Left forelimb (tissue), 1 donor: ENCODE data around the gene VAV3.
"Not testable (repeated sequence)": the region's sequence is repeated elsewhere in the genome, so short reads cannot be mapped to it uniquely, and the experiment has no call there.

Source experiments
- DNase-seq: peaks from one replicate; pipeline ENCODE4 v3.0.0-alpha.2; 2018; ENCODE audit warnings: low spot score

VAV3 gene

GRCh38 chr1:107681001-107681479, 283.9 kb downstream of the VAV3 start:
- DNase-seq = no peak

DNA sequence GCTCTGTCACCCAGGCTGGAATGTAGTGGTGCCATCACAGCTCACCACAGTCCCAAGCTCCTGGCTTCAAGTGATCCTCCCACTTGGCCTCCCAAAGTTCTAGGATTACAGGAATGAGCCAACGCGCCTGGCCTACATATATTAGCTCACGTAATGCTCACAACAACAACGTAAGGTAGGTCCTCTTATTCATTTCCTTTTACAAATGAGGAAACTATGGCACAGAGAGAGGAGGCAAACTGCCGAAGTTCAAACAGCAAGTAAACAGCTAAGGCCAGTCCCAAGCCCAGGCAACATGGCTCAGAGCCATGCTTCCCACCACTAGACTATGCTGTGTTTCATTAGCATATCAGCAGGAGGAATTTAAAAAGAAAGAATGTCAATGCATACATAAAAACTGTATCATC, 284.4 kb downstream of the VAV3 start:
- no peak for DNase-seq

- DNase-seq = no peak
Observed at GRCh38 chr1:107679411-107679953, 285.5 kb downstream of the VAV3 start.

- no peak for DNase-seq
Observed at GRCh38 chr1:107678993-107679392, 286.0 kb downstream of the VAV3 start.

DNA sequence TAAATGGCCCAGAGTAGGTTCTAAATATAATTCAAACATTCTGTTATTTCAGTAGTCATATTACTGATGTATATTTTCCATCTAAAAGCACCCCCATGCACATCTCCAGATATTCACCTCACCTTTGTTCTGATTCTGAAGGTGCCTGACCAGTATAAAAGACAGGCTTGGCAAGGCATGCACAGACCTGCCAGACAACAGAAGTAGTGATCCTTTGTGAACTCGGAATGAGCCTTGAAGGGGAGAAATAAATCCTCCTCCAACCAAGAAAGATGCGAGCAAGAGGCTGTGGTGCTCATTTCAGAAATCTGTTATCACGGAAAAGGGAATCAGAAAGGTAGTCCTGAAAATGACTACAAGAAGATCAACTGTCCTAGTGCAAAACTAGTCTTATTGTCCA, 287.3 kb downstream of the VAV3 start:
- no peak for DNase-seq

DNA sequence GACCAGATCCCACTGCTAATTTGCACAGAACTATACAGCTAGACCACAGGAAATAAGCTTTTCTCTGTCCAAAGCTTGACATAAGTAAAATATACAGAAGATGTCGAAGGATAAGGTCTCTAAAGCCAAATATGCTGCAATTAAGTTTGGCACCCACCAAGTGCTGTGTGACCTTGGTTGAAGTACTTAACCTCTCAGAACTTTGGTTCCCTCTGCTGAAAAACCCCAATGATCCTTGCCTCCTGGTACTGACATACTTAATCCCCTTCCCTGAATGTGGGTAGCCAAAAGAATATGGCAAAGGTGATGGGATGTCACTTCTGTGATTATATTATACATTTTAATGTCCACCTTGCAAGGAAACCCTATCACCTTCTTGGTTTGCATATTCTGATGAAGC, 290.5 kb downstream of the VAV3 start:
- no peak for DNase-seq

GRCh38 chr1:107673006-107673405, 292.0 kb downstream of the VAV3 start:
- DNase-seq = no peak

DNA sequence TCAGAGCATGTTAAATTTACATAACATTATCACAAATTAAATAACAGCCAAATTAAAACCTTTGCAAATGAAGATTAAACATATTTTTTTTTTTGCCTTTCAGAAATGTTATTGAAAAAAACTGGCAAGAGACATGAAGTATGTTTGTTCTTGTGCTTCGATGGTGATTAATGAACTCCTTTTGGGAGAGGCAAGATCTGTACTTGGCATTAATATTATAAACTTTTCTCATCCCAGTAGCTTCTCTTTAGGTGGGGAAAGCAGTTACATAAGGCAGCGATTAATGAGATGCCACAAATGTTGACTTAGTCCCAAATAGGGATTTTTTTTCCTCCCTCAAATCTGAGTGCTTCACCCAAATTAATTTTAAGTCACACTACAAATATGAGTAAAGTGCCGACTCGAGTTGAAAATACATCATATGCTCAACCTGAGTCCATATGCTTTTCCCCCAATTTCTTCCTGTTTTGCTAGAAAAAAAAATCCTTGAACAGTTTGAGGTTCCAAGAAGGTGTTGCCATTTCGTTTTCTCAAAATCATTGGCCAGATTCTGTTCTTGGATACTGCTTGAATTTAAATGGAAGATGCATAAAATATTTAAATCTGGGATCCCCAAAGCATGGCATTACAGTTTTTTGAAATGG, 294.5 kb downstream of the VAV3 start:
- DNase-seq = no peak

DNA sequence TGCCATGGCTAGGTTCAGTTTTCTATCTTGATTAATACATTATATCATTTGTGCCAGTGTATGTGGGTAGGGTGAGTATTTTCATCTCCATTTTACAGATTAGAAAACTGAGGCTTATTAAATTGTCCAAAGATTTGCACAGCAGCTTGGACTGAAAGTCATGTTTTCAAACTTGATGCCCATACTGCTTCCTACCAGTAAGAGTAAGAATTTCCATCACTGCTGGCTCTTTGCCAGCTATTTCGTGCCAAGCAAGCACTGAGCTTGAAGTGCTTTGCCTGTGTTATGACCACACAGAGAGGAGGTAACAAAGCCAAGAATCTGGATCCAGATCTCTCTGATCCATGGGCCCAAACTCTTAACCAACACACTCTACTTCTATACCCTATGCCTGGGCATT, 295.0 kb downstream of the VAV3 start:
- DNase-seq = no peak

- no peak for DNase-seq
Observed at GRCh38 chr1:107668762-107669161, 296.2 kb downstream of the VAV3 start.

GRCh38 chr1:107666493-107666892, 298.5 kb downstream of the VAV3 start:
- no peak for DNase-seq

DNA sequence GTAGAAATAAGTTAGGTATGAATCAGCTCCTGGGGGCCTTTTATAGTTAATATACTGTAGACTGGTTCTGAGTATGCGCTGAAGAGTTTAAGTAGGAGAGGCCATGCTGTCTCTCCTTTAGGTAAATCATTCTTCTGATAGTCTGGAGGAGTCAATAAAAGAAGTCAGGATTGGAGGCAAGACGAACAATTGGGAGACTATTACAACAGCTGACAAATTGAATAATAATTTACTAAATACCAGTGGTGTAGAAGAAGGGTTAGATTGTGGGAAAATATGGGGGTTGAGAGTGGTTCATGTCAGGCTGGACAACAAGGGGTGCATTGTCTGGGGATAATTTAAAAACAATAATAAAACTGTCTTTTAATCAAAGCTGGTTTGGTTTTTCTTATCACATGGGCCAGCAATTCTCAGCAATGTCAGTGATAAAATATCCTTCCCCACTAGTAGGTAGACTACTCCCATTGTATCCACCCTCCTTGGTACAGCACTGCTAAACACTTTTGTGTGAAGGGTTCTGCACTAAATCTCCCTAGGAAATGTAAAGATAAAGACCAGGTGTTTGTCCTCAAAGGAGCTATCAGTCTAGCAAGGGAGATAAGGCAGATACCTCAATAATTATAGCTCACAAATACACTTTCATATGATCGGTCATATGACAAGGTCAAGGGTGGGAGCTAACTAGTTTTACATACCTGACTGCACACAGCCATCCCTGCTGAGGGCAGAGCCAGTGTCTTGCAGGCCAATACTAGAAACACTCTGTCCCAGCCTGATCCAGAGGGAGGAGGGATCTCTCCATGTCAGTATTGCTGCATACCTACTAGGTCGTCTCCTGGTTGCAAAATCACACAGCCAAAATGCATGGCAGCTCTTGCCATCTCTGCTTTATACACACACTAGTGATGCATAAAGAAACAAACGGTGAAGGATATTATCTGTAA, 299.7 kb downstream of the VAV3 start:
- no peak for DNase-seq

GRCh38 chr1:107662971-107663370, 302.0 kb downstream of the VAV3 start:
- DNase-seq = no peak

DNA sequence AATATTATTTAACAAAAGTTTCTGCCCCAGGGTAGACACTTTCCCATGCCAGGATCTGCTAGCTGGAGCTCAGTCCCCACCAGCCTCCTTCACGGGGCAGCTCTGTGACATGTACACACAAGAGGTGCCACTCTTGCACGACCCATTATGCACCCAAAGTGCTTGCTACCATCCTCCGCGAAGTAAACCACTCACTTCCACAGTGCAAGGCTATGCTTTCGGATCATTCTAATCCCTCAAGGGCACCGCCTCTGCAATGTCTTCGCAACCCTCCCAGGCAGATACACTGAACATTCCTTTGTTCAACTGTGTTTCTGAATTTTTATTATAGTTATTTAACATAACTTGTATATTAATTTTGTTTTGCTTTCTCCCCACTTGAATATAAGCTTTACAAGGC, 303.8 kb downstream of the VAV3 start:
- no peak for DNase-seq

DNA sequence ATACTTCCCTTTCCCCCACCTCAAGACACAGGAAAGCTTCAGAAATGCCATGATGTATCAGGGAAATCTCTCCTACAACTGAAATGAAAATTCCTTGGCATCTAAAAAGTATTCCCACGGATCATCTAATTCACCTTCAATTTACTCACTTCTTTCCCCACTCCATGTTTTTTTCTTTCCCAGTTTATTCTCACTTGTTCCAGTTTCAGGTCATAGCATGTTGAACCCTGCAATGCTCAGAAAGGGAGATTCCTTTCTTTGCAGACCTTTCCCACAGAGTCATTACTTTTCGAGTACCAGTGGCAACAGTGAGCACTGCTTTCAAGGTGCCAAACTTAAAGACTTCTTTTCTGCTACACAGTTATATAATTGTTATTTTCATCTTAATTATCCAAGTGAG, 305.0 kb downstream of the VAV3 start:
- no peak for DNase-seq

DNA sequence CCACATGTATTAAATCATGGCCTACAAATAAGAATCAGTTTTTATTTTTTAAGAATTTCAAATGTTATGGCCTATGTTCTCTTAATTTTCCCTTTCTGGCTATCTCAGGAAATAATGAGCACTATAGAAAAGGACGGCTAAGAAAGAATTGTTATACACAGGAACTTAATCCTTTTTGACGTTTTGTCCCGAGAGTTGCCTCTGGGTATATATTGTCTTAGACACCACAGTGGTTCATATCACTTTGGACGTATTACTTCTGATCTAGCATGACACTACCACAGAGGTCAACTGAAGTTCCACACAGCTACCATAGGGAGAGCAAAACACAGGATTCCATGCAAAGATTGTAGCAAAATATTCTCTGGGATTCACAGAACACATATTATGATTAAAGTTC, 307.6 kb downstream of the VAV3 start:
- no peak for DNase-seq

DNA sequence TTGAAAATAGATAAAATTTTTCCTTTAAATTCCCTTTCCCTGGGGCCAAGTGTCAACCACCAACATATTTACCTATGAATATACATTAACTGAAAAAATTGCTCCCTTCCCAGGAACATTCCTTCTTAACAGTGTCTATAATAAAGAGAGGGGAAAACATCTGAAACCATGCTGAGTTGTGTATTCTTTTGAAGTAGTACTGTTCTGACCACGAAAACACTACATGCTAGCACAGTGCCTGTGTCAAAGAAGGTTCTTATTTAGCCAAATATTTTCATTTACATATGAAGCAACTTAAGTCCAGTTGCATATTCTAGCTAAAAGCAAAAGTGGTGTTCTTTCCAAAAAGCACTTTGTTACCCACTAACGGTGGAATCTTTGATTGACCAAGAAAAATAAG, 311.2 kb downstream of the VAV3 start:
- no peak for DNase-seq

GRCh38 chr1:107653005-107653404, 312.0 kb downstream of the VAV3 start:
- no peak for DNase-seq

- DNase-seq = not testable (repeated sequence)
Observed at GRCh38 chr1:107650825-107651224, 314.2 kb downstream of the VAV3 start.

DNA sequence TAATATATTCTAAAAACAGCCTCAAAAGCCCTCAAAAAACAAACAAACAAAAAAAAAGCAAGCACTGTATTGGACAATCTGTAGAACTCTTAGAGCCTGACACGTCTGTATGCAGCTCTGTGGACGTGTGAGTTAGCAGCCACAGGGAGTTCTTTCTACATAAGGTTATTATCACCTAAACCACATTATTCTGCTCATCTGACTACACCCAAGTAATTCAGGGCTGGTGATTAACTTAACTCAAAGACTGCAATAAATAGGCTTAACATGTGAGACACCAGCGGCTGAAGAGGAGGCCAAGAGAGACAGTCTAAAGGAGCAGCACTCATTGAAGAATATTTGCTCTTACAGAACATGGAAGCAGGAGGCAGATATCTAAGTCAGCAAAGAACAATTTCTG, 316.0 kb downstream of the VAV3 start:
- DNase-seq = no peak

DNA sequence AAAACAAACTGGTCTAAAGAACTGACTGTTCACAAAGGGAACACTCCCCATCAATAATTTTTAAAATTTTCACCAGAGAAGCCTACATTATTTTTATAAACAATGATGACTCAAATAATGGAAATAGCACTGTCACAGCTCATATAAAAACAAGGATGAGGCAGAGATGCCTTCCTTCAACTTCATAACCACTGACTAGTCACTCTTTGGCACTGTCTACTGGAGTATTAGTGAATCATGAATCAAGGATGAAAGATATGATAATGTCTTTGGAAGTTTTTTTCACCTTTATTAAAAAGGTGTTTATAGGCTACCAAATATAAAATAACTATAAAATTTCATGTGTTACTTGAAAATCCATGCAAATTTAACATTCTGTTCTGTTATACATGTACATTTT, 316.9 kb downstream of the VAV3 start:
- DNase-seq = no peak

- no peak for DNase-seq
Observed at GRCh38 chr1:107647012-107647411, 318.0 kb downstream of the VAV3 start.

DNA sequence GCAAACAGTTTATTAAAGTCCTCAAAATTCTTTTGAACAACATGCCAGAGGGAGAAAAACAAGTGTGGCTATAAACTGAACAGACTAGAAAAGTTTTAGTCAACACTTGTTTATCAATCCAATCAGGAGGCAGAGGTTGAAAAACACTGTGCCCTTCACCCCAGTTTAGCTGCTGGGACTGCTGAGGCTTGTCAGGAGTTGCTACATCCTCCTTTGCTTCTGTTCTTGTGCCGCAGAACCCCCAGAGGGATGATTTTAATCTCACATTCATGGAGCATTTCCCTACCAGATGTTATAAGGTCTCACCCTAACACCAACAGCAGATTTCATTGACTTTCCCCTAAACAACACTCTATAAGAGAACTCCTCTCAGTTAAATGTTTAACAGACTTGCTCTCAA, 321.2 kb downstream of the VAV3 start:
- DNase-seq = no peak
